Activated CD4-positive, alpha-beta T cell treated with anti-CD3 and anti-CD28 coated beads, Interleukin-2, Interleukin-6, amounts not matched to agents 100 ng/mL and 50 ng/mL, durations not matched to agents 16 hours and 8 hours (primary cell): ENCODE measurements around the gene SSTR1.

Experiments used
- DNase-seq: peaks from one replicate; pipeline ENCODE4 v3.0.0-alpha.2; 2020

The SSTR1 gene

GRCh38 chr14:38203929-38204718 lies 3.6 kb upstream of the SSTR1 start:
- no peak for DNase-seq

- DNase-seq: no peak
Measured at GRCh38 chr14:38204719-38205115, 3.0 kb upstream of the SSTR1 start.

GRCh38 chr14:38205119-38205813 lies 2.4 kb upstream of the SSTR1 start:
- DNase-seq: no peak

GRCh38 chr14:38205949-38206665 lies 1.6 kb upstream of the SSTR1 start:
- no peak for DNase-seq

- no peak for DNase-seq
Measured at GRCh38 chr14:38206689-38207376, 871 bp upstream of the SSTR1 start.

- no peak for DNase-seq
Measured at GRCh38 chr14:38207377-38207735, 348 bp upstream of the SSTR1 start.

GRCh38 chr14:38208618-38209562 lies 1.2 kb downstream of the SSTR1 start:
- no peak for DNase-seq

- DNase-seq: no peak
Measured at GRCh38 chr14:38209572-38210557, 2.2 kb downstream of the SSTR1 start.

GRCh38 chr14:38210587-38211216 lies 3.0 kb downstream of the SSTR1 start:
- DNase-seq: no peak

- DNase-seq: no peak
Measured at GRCh38 chr14:38211255-38211735, 3.6 kb downstream of the SSTR1 start.

- DNase-seq: no peak
Measured at GRCh38 chr14:38212111-38212510, 4.4 kb downstream of the SSTR1 start.

GRCh38 chr14:38213001-38213400 lies 5.3 kb downstream of the SSTR1 start:
- no peak for DNase-seq

GRCh38 chr14:38217553-38217952 lies 9.8 kb downstream of the SSTR1 start:
- DNase-seq: no peak

GRCh38 chr14:38221077-38221476 lies 13.4 kb downstream of the SSTR1 start:
- no peak for DNase-seq

- no peak for DNase-seq
Measured at GRCh38 chr14:38224338-38224737, 16.6 kb downstream of the SSTR1 start.

GRCh38 chr14:38225946-38226345 lies 18.2 kb downstream of the SSTR1 start:
- DNase-seq: no peak

GRCh38 chr14:38226366-38226765 lies 18.7 kb downstream of the SSTR1 start:
- DNase-seq: no peak

- DNase-seq: no peak
Measured at GRCh38 chr14:38233218-38233617, 25.5 kb downstream of the SSTR1 start.

GRCh38 chr14:38238332-38238731 lies 30.6 kb downstream of the SSTR1 start:
- DNase-seq: no peak

GRCh38 chr14:38238878-38239277 lies 31.2 kb downstream of the SSTR1 start:
- DNase-seq: no peak
